ENCODE data around the gene CCDC92.

CCDC92 gene

DNA sequence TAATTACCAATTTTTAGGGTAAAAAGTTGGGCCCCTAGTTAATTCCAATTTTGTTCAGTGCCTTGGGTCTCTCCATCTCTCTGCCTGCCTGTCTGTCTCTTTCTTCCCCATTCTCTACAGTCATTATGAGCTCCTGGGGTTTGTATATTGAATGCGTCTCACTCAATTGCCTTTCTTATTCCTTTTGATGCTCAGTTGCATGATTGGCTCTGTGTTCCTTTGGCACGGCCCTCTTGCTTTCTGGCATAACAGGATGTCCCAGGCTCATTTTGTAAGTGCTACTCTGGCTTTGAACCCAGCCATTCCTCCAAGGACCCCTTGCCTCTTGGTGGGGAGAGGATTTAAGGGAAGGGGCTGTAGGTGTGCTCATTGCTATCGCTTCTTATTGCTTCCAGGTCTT is 36.0 kb upstream of the CCDC92 start:
- H3K4me3 ChIP-seq (ENCODE audit: low read depth, low read length), result no peak overlapping the region
- no peak for TF ChIP-seq CTCF (conservative IDR thresholded peaks at IDR 0.05; ENCODE audit: low read depth, low read length)
- DNase-seq (ENCODE audit: low read depth), result no peak

- H3K4me3 ChIP-seq (ENCODE audit: low read depth, low read length), result no peak overlapping the region
- no peak for TF ChIP-seq CTCF (conservative IDR thresholded peaks at IDR 0.05; ENCODE audit: low read depth, low read length)
- DNase-seq (ENCODE audit: low read depth), result peak; percentile 62
Observed at GRCh38 chr12:124007826-124008570, 35.4 kb upstream of the CCDC92 start.

DNA sequence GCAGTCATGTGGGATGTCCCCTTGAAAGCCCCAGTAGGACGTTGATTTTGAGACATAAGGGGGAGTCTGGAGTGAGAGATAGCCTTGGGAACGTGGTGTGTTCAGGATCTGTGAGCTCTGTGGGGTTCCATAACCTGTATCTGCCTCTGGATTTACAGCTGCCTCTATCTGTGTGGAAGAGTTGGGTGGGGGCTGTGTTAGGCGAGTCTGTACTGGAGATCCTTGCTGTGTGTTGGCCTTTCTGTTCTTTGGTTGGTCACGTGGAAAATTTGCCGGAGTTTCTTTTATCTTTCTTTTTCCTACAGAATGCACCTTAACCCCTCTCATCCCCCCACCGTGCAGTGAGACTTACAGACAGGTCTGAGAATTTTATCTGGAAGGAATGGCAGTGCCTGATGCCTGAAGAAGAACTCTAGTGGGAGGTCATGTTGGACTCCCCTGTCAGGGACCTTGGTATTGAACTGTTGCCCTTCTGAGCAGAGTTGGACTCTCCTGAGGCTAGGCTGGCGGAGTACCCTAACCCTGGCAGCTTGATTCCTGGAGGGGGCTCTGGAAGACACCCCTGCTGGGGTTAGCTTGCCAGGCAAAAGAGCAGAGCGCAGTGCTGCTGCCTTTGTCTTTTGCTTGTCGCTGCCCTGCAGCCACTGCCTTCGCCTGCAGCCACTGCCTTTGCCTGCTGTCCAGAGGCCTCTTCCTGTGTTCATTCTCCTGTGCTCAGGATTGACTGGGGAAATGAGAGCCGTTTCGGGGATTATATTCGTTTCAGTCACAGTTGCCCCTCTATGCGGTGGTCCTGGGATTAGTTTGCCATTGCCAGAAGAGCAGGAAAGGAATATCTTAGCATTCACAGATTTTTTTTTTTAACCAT is 34.4 kb upstream of the CCDC92 start:
- TF ChIP-seq CTCF (conservative IDR thresholded peaks at IDR 0.05; ENCODE audit: low read depth, low read length), result no peak
- H3K4me3 ChIP-seq (ENCODE audit: low read depth, low read length), result no peak overlapping the region
- no peak for DNase-seq (ENCODE audit: low read depth)

DNA sequence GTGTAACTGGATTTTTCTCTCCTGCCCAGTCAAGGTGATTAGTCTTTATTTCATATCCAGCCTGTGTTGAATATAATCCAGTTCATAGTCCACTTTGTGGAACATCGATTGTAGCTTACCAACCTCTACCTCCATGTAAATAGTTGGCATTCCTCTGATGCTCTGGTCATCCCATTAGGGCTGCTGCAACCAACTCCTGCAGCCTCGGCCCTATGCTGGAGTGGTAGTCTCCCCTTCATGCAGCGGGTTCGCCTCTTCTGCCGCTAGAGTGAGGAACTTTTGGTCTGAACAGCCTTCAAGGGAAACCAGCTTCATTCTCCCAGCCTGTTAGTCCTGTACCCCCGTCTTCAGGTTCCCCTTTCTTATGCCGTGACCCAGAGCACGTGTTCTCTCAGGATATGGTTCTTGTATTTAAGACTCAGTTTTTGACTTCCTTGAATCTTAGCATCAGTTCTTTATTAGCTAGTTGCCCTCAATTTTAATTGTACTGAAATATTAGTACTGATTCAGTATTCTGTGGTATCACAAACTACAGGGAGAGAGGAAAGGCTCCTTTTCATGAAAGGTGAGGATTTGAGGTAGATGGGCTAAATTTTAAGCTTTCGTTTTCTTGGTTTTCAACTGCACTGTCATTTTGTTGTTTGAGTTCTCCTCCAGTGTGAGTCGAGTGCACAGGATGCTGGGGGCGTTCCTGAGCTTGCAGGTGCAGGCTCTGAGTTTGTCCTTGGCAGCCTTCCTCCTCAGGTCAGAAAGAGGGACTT is 33.6 kb upstream of the CCDC92 start:
- no peak for DNase-seq (ENCODE audit: low read depth)
- H3K4me3 ChIP-seq (ENCODE audit: low read depth, low read length), result no peak overlapping the region
- no peak for TF ChIP-seq CTCF (conservative IDR thresholded peaks at IDR 0.05; ENCODE audit: low read depth, low read length)

GRCh38 chr12:124004233-124004875 is 31.7 kb upstream of the CCDC92 start:
- DNase-seq (ENCODE audit: low read depth), result peak; percentile 51
- H3K4me3 ChIP-seq (ENCODE audit: low read depth, low read length), result no peak overlapping the region
- TF ChIP-seq CTCF (conservative IDR thresholded peaks at IDR 0.05; ENCODE audit: low read depth, low read length), result no peak

GRCh38 chr12:124002654-124003053 is 30.0 kb upstream of the CCDC92 start:
- TF ChIP-seq CTCF (conservative IDR thresholded peaks at IDR 0.05; ENCODE audit: low read depth, low read length), result no peak
- H3K4me3 ChIP-seq (ENCODE audit: low read depth, low read length), result no peak overlapping the region
- DNase-seq (ENCODE audit: low read depth), result no peak

Measured in choroid plexus epithelial cell (primary cell).